PC-9 (cell line): ENCODE results near the gene PLIN5. TPM values are rescaled to one million over a fixed set of nuclear protein-coding genes. Genes with fewer than 3 reads are reported as not detected.

Source experiments
- BruUV-seq: library from RNA; stranded (reverse); fragments of 400-500 nt; replicated peaks from 2 replicates; lab custom pipeline; 2021; lab: Mats Ljungman, UMichigan
- CTCF ChIA-PET: fragments of 300-600 bp; sonication (Branson Sonifier 250); formaldehyde crosslinking; loops from one replicate; lab custom pipeline; 2022; ENCODE audit warnings: antibody characterized with exemption; lab: Charles Lee
- POLR2A ChIA-PET: fragments of 300-600 bp; sonication (Branson Sonifier 250); formaldehyde crosslinking; loops from one replicate; lab custom pipeline; 2022; ENCODE audit warnings: antibody characterized with exemption; ENCODE audit not compliant: unreplicated experiment; lab: Charles Lee
- DNase-seq, 2 experiments: peaks; one replicate each; pipeline versions ENCODE4 v3.0.0 to v3.0.0-alpha.2; 2015 to 2022; ENCODE audit warnings: mixed read lengths in 1 of 2
- H2AFZ ChIP-seq: fragments of 200-600 bp; sonication (generic); 2 replicates; pipeline ENCODE4 v1.8.1; 2017; ENCODE audit warnings: antibody characterized with exemption
- H3F3A ChIP-seq: fragments of 200-600 bp; sonication (generic); 2 replicates; pipeline ENCODE4 v1.8.1; 2017; ENCODE audit warnings: antibody characterized with exemption, mild to moderate bottlenecking, low read depth; ENCODE audit not compliant: insufficient read depth
- H3K27ac ChIP-seq: fragments of 200-600 bp; sonication (generic); 2 replicates; pipeline ENCODE4 v1.6.1; 2016; ENCODE audit warnings: mixed run types
- H3K27me3 ChIP-seq: fragments of 200-600 bp; sonication (generic); 2 replicates; pipeline ENCODE4 v1.6.1; 2016; ENCODE audit warnings: low read depth, mixed run types; ENCODE audit not compliant: insufficient read depth
- H3K36me3 ChIP-seq: fragments of 200-600 bp; sonication (generic); 2 replicates; pipeline ENCODE4 v1.6.1; 2016; ENCODE audit warnings: low read depth, mixed run types
- H3K4me1 ChIP-seq: fragments of 200-600 bp; sonication (generic); replicated peaks from 2 replicates; pipeline ENCODE4 v1.6.1; 2016; ENCODE audit warnings: mixed run types; ENCODE audit not compliant: insufficient read depth
- H3K4me2 ChIP-seq: fragments of 200-600 bp; sonication (generic); 2 replicates; pipeline ENCODE4 v1.6.1; 2017; ENCODE audit warnings: mixed run types
- H3K4me3 ChIP-seq: fragments of 200-600 bp; sonication (generic); 2 replicates; pipeline ENCODE4 v1.6.1; 2016; ENCODE audit warnings: mixed run types
- H3K79me2 ChIP-seq: fragments of 200-600 bp; sonication (generic); 2 replicates; pipeline ENCODE4 v1.6.1; 2017; ENCODE audit warnings: low read depth, mixed run types
- H3K9me2 ChIP-seq: fragments of 200-600 bp; sonication (generic); 2 replicates; pipeline ENCODE4 v1.8.1; 2017; ENCODE audit warnings: mild to moderate bottlenecking; ENCODE audit not compliant: insufficient read depth
- H3K9me3 ChIP-seq: fragments of 200-600 bp; sonication (generic); 2 replicates; pipeline ENCODE4 v1.8.1; 2016; ENCODE audit warnings: low read depth; ENCODE audit not compliant: insufficient read depth
- H4K20me1 ChIP-seq: fragments of 200-600 bp; sonication (generic); 2 replicates; pipeline ENCODE4 v1.8.1; 2017; ENCODE audit not compliant: insufficient read depth
- EZH2 ChIP-seq: fragments of 200-600 bp; sonication (generic); IDR thresholded peaks from 2 replicates; pipeline ENCODE4 v1.8.0; 2017; ENCODE audit warnings: antibody characterized with exemption, low read depth
- intact Hi-C: fragments of 100-400 bp; cut with micrococcal nuclease; formaldehyde crosslinking; loops from one replicate; pipeline ENCODE4 v1.10.0; 2022; ENCODE audit not compliant: unreplicated experiment
- total RNA-seq: library from RNA; stranded (reverse); gene quantifications from 2 replicates; pipeline ENCODE4 v1.2.3, GENCODE V29; 2021
- TF ChIP-seq, protein P1 (sequence below): fragments of 200-600 bp; sonication (generic); conservative IDR thresholded peaks from 2 replicates; pipeline ENCODE4 v1.6.1; 2017; ENCODE audit warnings: mixed run types, antibody characterized with exemption, mild to moderate bottlenecking, moderate library complexity

PLIN5 gene
- total RNA-seq, 1 experiment from 2014 or later: 4.4 TPM

DNA sequence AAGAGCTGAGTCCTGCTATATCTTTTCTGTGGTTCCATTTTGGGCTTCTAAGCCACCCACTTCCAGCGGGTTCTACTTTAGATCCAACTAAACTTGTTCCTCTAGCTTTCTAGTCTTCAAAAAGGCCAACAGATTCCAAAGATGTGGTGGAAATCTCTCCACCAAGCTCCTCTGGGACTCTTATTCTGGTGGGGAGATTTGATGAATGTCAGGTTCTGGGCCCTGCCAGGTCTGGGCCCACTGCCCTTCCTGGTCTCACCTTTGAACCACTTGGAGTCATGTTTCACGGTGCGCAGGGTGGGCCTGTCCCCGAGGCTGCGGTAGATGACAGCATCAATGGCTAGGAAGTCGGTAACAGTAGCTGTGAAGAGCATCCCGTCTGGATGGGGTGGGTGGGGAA, 19.7 kb upstream of the PLIN5 start:
- Histone ChIP-seq H3K27me3 (no peaks in the 10 kb centered on the region), H3F3A (peaks cover 3% of the 10 kb centered on the region), H3K4me3 (no peak overlapping the region), H3K9me2 (no peaks in the 10 kb centered on the region), H3K9me3 (no peaks in the 10 kb centered on the region), H3K4me1 (no peaks in the 10 kb centered on the region), H2AFZ (no peak overlapping the region), H3K36me3 (no peaks in the 10 kb centered on the region), H3K27ac (no peak overlapping the region), H3K4me2 (no peak overlapping the region), H4K20me1 (no peaks in the 10 kb centered on the region), H3K79me2 (no peaks in the 10 kb centered on the region)
- TF ChIP-seq EZH2: no peak
- TF ChIP-seq, protein P1, sequence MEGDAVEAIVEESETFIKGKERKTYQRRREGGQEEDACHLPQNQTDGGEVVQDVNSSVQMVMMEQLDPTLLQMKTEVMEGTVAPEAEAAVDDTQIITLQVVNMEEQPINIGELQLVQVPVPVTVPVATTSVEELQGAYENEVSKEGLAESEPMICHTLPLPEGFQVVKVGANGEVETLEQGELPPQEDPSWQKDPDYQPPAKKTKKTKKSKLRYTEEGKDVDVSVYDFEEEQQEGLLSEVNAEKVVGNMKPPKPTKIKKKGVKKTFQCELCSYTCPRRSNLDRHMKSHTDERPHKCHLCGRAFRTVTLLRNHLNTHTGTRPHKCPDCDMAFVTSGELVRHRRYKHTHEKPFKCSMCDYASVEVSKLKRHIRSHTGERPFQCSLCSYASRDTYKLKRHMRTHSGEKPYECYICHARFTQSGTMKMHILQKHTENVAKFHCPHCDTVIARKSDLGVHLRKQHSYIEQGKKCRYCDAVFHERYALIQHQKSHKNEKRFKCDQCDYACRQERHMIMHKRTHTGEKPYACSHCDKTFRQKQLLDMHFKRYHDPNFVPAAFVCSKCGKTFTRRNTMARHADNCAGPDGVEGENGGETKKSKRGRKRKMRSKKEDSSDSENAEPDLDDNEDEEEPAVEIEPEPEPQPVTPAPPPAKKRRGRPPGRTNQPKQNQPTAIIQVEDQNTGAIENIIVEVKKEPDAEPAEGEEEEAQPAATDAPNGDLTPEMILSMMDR: no peak
- DNase-seq: no peak
- no TSS peak for BruUV-seq
- intact Hi-C loops: no loop called here
- ChIA-PET POLR2A (interaction anchor here (0.7 kb wide), 1 partner anchor 80 kb away, joined by 6 read pairs; no protein-coding TSS in a partner anchor), CTCF (no interaction called here)

DNA sequence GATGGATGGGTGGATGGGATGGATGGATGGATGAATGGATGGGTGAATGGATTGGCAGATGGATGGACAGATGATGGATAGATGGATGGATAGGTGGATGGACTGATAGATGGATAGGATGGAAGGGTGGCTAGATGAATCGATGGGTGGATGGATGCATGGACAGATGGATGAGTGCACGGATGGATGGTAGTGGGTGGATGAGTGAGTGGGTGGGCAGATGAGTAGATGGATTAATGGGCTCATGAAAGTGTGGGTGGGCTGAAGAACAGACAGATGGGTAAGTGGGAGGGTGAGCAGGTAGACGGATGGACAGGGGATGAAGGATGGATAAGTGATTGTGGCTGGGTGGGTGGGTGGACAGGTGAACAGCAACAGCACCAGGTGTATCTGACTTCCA, 18.8 kb upstream of the PLIN5 start:
- no TSS peak for BruUV-seq
- TF ChIP-seq EZH2: no peak
- TF ChIP-seq, protein P1: no peak
- ChIA-PET POLR2A (no interaction called here), CTCF (no interaction called here)
- intact Hi-C loops: no loop called here
- Histone ChIP-seq H3F3A (peaks cover 1% of the 10 kb centered on the region), H4K20me1 (no peaks in the 10 kb centered on the region), H3K4me1 (no peaks in the 10 kb centered on the region), H3K4me2 (no peak overlapping the region), H3K4me3 (no peak overlapping the region), H3K9me2 (no peaks in the 10 kb centered on the region), H3K36me3 (no peaks in the 10 kb centered on the region), H3K79me2 (no peaks in the 10 kb centered on the region), H3K9me3 (no peaks in the 10 kb centered on the region), H3K27me3 (no peaks in the 10 kb centered on the region), H2AFZ (no peak overlapping the region), H3K27ac (no peak overlapping the region)
- DNase-seq: no peak

DNA sequence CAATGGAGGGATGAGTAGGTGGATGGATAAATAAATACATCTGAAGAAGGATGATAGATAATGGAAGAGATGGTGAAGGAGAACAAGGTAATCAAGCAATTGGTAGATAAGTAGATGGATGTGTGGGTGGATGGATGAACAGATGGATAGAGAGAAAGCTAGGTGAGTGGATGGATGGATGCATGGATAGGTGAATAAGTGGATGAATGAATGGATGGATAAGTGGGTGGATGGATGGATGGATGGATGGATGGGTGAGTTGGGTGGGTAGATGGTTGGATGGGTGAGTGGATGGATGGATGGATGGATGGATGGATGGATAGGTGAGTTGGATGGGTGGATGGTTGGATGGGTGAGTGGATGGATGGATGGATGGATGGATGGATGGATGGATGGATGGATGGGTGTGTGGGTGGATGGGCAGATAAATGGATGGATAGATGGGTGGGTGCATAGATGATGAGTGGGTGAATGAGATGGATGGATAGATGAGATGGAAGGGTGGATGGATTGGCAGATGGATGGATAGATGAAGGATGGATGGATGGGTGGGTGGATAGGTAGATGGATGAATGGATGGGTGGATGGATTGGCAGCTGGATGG, 18.2 kb upstream of the PLIN5 start:
- no peak overlapping the region for H3K27ac ChIP-seq
- no peak for DNase-seq
- ChIA-PET CTCF (no interaction called here), POLR2A (no interaction called here)
- no peak overlapping the region for H2AFZ ChIP-seq
- H3F3A ChIP-seq: no peaks in the 10 kb centered on the region; the same call in 1 of the 2 replicates
- TF ChIP-seq, protein P1: no peak
- TF ChIP-seq EZH2: no peak
- H4K20me1 ChIP-seq: no peaks in the 10 kb centered on the region
- no peaks in the 10 kb centered on the region for H3K79me2 ChIP-seq
- no peak overlapping the region for H3K4me2 ChIP-seq
- intact Hi-C loops: no loop called here
- BruUV-seq: no TSS peak
- H3K9me2 ChIP-seq: no peaks in the 10 kb centered on the region
- no peak overlapping the region for H3K4me3 ChIP-seq
- H3K9me3 ChIP-seq: no peaks in the 10 kb centered on the region
- no peaks in the 10 kb centered on the region for H3K36me3 ChIP-seq
- no peaks in the 10 kb centered on the region for H3K4me1 ChIP-seq
- H3K27me3 ChIP-seq: no peaks in the 10 kb centered on the region
